HTERT RPE-1 (cell line): ENCODE measurements around the gene BRD3.

Experiments
- in situ Hi-C: fragments of 300-500 bp; cut with MboI; formaldehyde crosslinking; loops from 4 replicates; pipeline ENCODE4 v1.14.3; 2020; ENCODE audit warnings: low sequenced_read_pairs

The BRD3 gene

DNA sequence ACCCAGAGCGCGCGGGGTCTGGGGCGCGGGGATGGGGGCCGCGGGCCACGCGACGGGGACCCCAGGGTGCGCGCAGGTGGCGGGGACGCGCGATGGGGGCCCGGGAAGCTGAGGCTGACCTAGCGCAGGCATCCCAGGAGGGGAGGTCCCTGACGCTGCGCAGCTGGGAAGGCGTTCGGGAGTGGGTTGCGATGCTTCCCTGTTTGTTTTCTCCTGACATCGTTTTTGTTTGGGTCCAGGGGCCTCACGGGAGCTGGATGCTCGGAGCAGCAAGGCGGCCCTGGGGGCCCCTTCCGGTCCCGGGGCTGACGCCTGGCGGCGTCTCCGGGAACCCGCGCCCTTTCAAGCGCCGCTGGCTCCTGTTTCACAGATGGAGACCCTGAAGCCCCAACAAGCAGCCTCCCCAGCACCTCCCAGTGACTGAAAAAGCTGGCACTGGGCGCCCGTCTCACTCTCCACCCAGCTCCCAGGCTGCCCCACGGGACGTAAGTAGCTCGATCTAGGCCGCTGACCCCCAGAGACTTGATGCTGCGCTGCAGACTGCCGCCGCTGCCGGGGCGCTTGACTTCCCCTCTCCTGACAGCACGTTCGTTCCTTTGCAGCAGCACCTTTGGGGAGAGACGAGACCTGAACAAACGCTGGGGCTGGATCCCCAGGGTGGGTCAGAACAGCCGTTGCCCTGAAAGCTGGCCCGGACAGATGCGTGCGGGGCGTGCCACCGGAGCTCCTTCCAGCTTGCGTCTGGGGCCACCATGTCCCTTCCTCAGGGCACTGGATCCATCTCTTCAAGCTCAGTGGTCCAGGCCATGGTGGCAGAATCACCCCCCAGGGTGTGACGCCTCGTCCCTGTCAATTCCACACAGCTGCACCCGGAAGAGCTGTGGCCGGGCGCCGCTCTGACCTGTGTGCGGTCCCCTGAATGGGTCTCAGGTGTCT lies 42.0 kb downstream of the BRD3 start:
- in situ Hi-C loops: no loop called here

DNA sequence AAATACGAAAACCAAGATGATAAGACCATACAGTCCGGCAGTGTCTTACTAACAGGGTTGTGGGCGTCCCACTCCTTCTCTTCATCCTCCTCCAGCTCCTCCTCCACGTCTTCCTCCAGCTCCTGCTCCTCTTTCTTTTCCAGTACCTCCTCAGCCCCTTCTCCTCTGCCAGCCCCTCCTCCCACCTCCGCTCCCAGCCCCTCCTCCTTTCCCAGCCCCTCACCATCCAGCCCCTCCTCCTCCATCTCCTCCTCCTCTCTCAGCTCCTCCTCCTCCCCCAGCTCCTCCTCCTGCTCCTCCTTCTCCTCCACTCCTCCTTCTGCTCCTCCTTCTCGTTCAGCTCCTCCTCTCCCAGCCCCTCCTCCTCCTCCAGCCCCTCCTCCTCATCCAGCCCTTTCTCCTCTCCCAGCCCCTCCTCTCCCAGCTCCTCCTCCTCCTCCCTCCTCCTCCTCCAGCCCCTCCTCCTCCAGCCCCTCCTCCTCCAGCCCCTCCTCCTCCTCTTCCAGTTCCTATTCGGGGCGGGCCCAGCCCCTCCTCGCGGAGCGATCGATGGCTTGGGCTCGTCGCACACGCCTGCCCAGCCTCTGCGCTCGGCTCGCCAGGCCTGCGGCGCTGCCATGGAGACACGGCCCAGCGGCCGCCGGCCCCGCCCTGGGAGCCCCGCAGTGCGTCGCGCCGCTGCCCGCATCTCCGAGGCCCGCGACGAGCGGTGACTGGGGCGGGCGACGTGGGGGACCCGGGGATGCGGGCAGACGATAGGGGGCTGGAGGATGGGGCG lies 42.8 kb downstream of the BRD3 start, which contains the start of gene BRD3OS:
Gene BRD3OS (plus strand): TSS at position 654 of the 778 bp plus-strand sequence. CDS start 1,267 bp downstream, outside the sequence.
- in situ Hi-C loops: no loop called here

DNA sequence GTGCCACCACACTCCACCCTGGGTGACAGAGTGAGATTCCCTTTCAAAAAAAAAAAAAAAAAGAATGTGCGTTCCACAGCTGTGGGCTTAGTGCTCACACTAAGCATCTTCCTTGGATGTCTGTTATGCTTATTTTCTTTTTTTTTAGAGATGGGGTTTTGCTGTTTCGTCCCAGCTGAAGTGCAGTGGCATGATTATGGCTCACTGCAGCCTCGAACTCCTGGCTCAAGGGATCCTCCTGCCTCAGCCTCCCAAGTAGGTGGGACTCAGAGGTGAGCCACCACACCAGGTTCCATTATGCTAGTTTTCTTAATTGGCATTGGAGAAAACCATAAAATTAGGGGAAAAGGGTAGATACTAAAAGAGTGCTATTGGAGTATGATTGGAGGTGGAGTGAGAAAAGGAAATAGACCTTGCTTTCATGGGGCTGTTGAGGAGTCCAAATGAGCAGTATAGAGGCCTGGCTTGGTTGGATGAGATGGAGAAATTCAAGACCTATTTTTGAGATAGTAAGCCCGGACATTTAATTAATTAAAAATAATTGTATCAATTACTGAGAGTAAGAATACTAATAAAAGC lies 43.5 kb downstream of the BRD3 start:
- in situ Hi-C loops: no loop called here

DNA sequence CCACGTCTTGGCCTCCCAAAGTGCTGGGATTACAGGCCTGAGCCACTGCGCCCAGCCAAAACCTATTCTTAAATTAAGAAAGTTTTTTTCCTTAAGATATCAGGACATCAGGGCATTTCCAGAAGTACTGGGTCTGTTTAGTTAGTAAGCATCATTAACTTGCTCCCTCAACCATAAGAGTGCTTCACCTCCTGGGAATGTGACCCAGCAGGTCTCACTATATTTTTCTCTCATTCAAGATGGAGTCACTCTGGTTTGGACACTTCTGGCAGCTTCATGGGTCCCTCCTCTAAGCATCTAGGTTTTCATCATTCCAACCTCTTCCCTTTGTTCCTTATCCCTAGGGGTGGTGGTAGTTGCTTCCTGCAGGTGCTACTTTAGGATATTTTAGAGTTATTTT lies 52.9 kb downstream of the BRD3 start:
- in situ Hi-C loops: no loop called here

GRCh38 chr9:134011401-134011800 lies 56.4 kb downstream of the BRD3 start:
- in situ Hi-C loops: no loop called here

DNA sequence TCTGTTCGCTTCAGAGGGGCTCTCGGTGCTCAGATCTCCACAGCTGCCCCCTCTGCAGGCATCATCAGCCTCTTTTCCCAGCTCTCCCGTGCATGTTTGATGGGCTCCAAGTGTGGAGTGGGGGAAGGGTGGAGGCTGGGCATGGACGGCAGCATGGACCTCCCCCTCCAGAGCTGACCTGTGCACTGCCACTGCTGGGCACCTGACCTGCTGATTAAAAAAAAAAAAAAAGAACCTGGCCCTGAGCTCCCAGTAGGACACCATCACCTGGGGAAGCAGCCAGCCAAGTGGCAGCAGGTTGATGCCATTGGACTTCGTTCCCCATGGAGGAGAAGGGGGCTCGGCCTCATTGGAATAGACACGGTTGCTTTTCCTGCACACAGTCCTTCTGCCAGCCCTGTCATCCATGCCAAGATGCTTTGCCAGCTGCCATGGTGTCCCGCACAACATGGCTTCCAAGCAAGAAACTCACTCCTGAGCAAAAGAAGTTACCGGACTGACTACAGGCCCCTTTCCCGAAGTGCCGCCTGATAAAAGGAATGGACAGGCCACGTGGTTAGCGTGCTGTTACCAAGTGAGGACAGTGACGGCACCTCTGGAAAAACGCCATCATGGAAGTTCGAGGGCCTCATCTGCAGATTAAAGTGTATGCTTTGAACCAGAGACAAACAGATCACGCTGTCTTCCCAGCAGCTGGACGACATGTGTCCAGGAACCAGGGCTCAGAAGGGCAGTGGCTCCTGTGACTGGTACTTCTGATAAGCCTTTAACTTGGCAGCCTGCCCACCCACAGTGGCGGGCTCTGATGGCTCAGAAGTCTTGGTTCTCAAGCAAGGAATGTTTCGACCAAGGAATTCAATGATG lies 57.3 kb downstream of the BRD3 start:
- in situ Hi-C loops: no loop called here

DNA sequence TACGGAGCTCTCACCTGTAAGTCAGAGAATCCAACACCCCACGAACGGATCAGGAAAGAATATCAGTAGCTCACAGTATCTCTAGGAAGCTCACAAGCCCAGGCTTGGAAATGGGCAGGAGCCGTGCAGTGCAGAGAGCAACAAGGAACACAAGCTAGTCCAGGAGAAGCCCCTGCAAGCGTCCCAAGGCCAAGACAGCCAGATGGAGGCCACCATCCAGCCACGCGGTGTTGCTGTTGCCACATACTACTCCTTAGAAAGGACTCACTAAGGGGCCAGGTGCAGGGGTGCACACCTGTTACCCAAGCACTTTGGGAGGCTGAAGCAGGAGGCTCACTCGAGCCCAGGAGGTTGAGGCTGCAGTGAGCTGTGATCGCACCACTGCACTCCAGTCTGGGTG lies 60.3 kb downstream of the BRD3 start:
- in situ Hi-C loops: no loop called here

DNA sequence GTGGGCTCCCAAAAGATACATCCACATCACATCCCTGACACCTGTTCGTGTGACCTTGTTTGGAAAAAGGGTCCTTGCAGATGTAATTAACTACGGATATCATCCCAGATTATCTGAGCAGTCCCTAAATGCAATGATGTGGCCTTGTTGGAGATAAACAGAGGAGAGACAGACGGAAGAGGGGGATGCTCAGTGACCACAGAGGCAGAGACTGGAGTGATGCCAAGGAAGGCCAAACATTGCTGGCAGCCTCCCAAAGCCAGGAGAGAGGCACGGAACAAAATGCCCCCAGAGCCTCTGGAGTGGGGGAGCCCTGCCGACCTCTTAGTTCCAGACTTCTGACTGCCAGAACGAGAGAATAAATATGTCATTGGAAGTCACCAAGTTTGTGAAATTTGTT lies 60.7 kb downstream of the BRD3 start:
- in situ Hi-C loops: no loop called here

- in situ Hi-C loops: no loop called here
Observed at GRCh38 chr9:134005381-134005780, 62.4 kb downstream of the BRD3 start.

- in situ Hi-C loops: no loop called here
Observed at GRCh38 chr9:134004881-134005280, 62.9 kb downstream of the BRD3 start.

- in situ Hi-C loops: no loop called here
Observed at GRCh38 chr9:134004131-134004873, 63.5 kb downstream of the BRD3 start.

- in situ Hi-C loops: no loop called here
Observed at GRCh38 chr9:134003237-134003636, 64.6 kb downstream of the BRD3 start.

DNA sequence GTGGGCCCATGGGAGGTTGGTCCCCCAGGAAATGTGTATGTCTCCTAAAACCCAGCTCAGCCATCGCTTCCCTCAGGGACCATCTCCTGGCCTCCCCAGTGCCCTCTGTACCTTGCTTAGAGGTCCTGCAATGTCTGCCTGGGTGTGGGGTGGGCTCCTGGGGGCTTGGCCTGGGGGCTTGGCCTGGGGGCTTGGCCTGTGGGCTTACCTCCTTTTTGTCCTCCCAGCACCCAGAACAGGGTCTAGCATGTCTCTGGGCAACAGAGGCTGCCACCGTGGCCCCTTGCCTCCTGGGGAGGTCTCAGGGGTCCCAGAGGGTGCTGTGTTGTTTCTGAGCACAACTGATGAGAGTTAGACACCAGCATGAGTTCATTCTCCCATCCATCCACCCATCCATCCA lies 65.0 kb downstream of the BRD3 start:
- in situ Hi-C loops: no loop called here

GRCh38 chr9:133999851-134000265 lies 68.0 kb downstream of the BRD3 start:
- in situ Hi-C loops: no loop called here

GRCh38 chr9:133998915-133999595 lies 68.8 kb downstream of the BRD3 start:
- in situ Hi-C loops: no loop called here

DNA sequence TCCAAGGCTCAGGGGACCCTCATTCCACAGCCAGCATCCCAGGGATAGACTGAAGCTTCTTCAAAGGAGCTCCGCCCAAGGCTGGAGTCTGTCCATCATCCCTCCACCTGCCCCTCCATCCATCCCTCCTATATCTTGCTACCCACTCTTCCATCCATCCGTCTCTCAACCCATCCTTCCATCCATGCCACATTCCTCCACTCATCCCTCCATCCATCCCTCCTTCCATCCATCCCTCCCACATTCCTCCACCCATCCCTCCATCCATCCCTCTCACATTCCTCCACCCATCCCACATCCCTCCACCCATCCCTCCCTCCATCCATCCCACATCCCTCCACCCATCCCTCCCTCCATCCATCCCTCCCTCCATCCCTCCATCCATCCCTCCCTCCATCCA lies 70.2 kb downstream of the BRD3 start:
- in situ Hi-C loops: no loop called here

- in situ Hi-C loops: no loop called here
Observed at GRCh38 chr9:133996531-133997520, 71.0 kb downstream of the BRD3 start.
